ENCODE measurements around the gene SLC24A3.

SLC24A3 gene

GRCh38 chr20:19695081-19695480 lies 482.6 kb downstream of the SLC24A3 start:
- peak; percentile 19 to 28 for DNase-seq

- no peak for DNase-seq
Observed at GRCh38 chr20:19696620-19697019, 484.2 kb downstream of the SLC24A3 start.

- no peak for DNase-seq
Observed at GRCh38 chr20:19697415-19697814, 485.0 kb downstream of the SLC24A3 start.

GRCh38 chr20:19699180-19699971 lies 486.9 kb downstream of the SLC24A3 start:
- DNase-seq, result peak; percentile 31 to 38

GRCh38 chr20:19701429-19701828 lies 489.0 kb downstream of the SLC24A3 start:
- peak in 1 of 2 donors; percentile 14 for DNase-seq

- DNase-seq, result peak in 1 of 2 donors; percentile 31
Observed at GRCh38 chr20:19706463-19706862, 494.0 kb downstream of the SLC24A3 start.

GRCh38 chr20:19709635-19710335 lies 497.3 kb downstream of the SLC24A3 start:
- no peak for DNase-seq

- DNase-seq, result no peak
Observed at GRCh38 chr20:19710336-19711120, 498.1 kb downstream of the SLC24A3 start.

- DNase-seq, result no peak
Observed at GRCh38 chr20:19711126-19711525, 498.7 kb downstream of the SLC24A3 start.

GRCh38 chr20:19712721-19713260 lies 500.3 kb downstream of the SLC24A3 start:
- DNase-seq, result no peak

GRCh38 chr20:19713822-19714578 lies 501.6 kb downstream of the SLC24A3 start:
- DNase-seq, result no peak

GRCh38 chr20:19714579-19714840 lies 502.1 kb downstream of the SLC24A3 start:
- DNase-seq, result no peak

- no peak for DNase-seq
Observed at GRCh38 chr20:19715986-19716385, 503.5 kb downstream of the SLC24A3 start.

- no peak for DNase-seq
Observed at GRCh38 chr20:19718880-19719279, 506.4 kb downstream of the SLC24A3 start.

GRCh38 chr20:19720991-19721390 lies 508.5 kb downstream of the SLC24A3 start:
- no peak for DNase-seq

- DNase-seq, result peak; percentile 29 to 50
Observed at GRCh38 chr20:19723051-19723450, 510.6 kb downstream of the SLC24A3 start.

- DNase-seq, result no peak
Observed at GRCh38 chr20:19723813-19724430, 511.5 kb downstream of the SLC24A3 start.

- DNase-seq, result no peak
Observed at GRCh38 chr20:19725373-19725772, 512.9 kb downstream of the SLC24A3 start.

GRCh38 chr20:19725814-19726525 lies 513.5 kb downstream of the SLC24A3 start:
- peak; percentile 62 to 72 for DNase-seq

GRCh38 chr20:19727251-19727847 lies 514.9 kb downstream of the SLC24A3 start:
- no peak for DNase-seq

- DNase-seq, result no peak
Observed at GRCh38 chr20:19729672-19730071, 517.2 kb downstream of the SLC24A3 start.
